RWPE2 (cell line): Measurements from ENCODE around the gene TRNAU1AP.
A peak's percentile ranks its signal among the peaks of the same experiment; 100 is the strongest.

Experiments used
- ATAC-seq: fragments of 200-7000 bp; cut with Tn5 transposase; 3 replicates; pipeline ENCODE4 v1.9.1; 2021; ENCODE audit warnings: low read depth
- DNase-seq: peaks from one replicate; pipeline ENCODE4 v3.0.0-alpha.2; 2020; ENCODE audit warnings: low spot score
- H3K27ac ChIP-seq: fragments of 450-650 bp; 2 replicates; pipeline ENCODE4 v1.5.1; 2017; ENCODE audit warnings: mild to moderate bottlenecking; ENCODE audit not compliant: poor library complexity, severe bottlenecking
- H3K27me3 ChIP-seq: fragments of 250-450 bp; sonication (Bioruptor Pico); 2 replicates; pipeline ENCODE4 v1.5.1; 2021; ENCODE audit warnings: mild to moderate bottlenecking, moderate library complexity; ENCODE audit not compliant: insufficient read depth, poor library complexity, severe bottlenecking
- H3K36me3 ChIP-seq: fragments of 250-450 bp; sonication (Bioruptor Pico); 2 replicates; pipeline ENCODE4 v1.5.1; 2020; ENCODE audit warnings: low read depth, mild to moderate bottlenecking, moderate library complexity
- H3K4me1 ChIP-seq: fragments of 250-450 bp; sonication (Bioruptor Pico); 2 replicates; pipeline ENCODE4 v1.5.1; 2021; ENCODE audit warnings: mild to moderate bottlenecking, moderate library complexity; ENCODE audit not compliant: insufficient read depth, poor library complexity, severe bottlenecking
- H3K4me3 ChIP-seq: fragments of 250-450 bp; sonication (Bioruptor Pico); 2 replicates; pipeline ENCODE4 v1.5.1; 2021; ENCODE audit warnings: mild to moderate bottlenecking, moderate library complexity; ENCODE audit not compliant: severe bottlenecking
- H3K9me3 ChIP-seq: fragments of 250-450 bp; sonication (Bioruptor Pico); 2 replicates; pipeline ENCODE4 v1.5.1; 2021; ENCODE audit warnings: mild to moderate bottlenecking, moderate library complexity; ENCODE audit not compliant: severe bottlenecking
- TF ChIP-seq, protein P1 (sequence below): fragments of 450-650 bp; IDR thresholded peaks from one replicate; pipeline ENCODE4 v1.5.1; 2017; ENCODE audit warnings: mild to moderate bottlenecking, moderate library complexity; ENCODE audit not compliant: poor library complexity, severe bottlenecking

The TRNAU1AP gene

DNA sequence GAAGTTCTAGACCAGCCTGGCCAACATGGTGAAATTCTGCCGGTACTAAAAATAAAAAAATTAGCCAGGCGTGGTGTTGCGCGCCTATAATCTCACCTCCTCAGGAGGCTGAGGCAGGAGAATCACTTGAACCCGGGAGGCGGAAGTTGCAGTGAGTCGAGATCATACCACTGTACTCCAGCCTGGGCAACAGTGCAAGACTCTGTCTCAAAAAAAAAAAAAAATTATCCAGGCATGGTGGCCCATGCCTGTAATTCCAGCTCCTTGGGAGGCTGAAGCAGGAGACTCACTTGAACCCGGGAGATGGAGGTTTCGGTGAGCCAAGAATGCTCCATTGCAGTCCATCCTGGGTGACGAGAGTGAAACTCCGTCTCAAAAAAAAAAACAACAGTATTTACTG lies 20.7 kb downstream of the TRNAU1AP start:
- no peak for ATAC-seq
- H3K36me3 ChIP-seq, result peaks cover 73% of the 10 kb centered on the region

GRCh38 chr1:28577052-28577678 lies 24.3 kb downstream of the TRNAU1AP start:
- no peaks in the 10 kb centered on the region for H3K9me3 ChIP-seq
- ATAC-seq (peak; percentile 24), DNase-seq (no peak)
- TF ChIP-seq, protein P1, sequence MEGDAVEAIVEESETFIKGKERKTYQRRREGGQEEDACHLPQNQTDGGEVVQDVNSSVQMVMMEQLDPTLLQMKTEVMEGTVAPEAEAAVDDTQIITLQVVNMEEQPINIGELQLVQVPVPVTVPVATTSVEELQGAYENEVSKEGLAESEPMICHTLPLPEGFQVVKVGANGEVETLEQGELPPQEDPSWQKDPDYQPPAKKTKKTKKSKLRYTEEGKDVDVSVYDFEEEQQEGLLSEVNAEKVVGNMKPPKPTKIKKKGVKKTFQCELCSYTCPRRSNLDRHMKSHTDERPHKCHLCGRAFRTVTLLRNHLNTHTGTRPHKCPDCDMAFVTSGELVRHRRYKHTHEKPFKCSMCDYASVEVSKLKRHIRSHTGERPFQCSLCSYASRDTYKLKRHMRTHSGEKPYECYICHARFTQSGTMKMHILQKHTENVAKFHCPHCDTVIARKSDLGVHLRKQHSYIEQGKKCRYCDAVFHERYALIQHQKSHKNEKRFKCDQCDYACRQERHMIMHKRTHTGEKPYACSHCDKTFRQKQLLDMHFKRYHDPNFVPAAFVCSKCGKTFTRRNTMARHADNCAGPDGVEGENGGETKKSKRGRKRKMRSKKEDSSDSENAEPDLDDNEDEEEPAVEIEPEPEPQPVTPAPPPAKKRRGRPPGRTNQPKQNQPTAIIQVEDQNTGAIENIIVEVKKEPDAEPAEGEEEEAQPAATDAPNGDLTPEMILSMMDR, result no peak
- peaks cover 15% of the 10 kb centered on the region for H3K4me1 ChIP-seq
- no peak overlapping the region for H3K4me3 ChIP-seq
- H3K36me3 ChIP-seq, result peaks cover 74% of the 10 kb centered on the region
- no peaks in the 10 kb centered on the region for H3K27me3 ChIP-seq
- peak overlapping the region; percentile 90 for H3K27ac ChIP-seq

More for the DNA sequence above, 20.7 kb downstream of the TRNAU1AP start:
- no peak for DNase-seq
- no peak overlapping the region for H3K4me3 ChIP-seq
- no peaks in the 10 kb centered on the region for H3K27me3 ChIP-seq
- peak overlapping the region; percentile 70 for H3K27ac ChIP-seq
- TF ChIP-seq, protein P1, result no peak
- H3K4me1 ChIP-seq, result peaks cover 15% of the 10 kb centered on the region
- no peaks in the 10 kb centered on the region for H3K9me3 ChIP-seq

- Histone ChIP-seq H3K9me3 (no peaks in the 10 kb centered on the region), H3K27me3 (no peaks in the 10 kb centered on the region), H3K36me3 (peaks cover 68% of the 10 kb centered on the region), H3K4me1 (peaks cover 10% of the 10 kb centered on the region), H3K27ac (peak overlapping the region; percentile 90), H3K4me3 (no peak overlapping the region)
- DNase-seq, result no peak
- ATAC-seq, result peak; percentile 5; the same call in 2 of the 3 replicates
- TF ChIP-seq, protein P1, result no peak
Measured at GRCh38 chr1:28577738-28578536, 25.1 kb downstream of the TRNAU1AP start.

- H3K4me1 ChIP-seq, result peaks cover 8% of the 10 kb centered on the region
- TF ChIP-seq, protein P1, result no peak
- no peaks in the 10 kb centered on the region for H3K27me3 ChIP-seq
- H3K27ac ChIP-seq, result peak overlapping the region; percentile 90
- ATAC-seq, result no peak
- H3K9me3 ChIP-seq, result no peaks in the 10 kb centered on the region
- H3K36me3 ChIP-seq, result peaks cover 62% of the 10 kb centered on the region
- no peak for DNase-seq
- H3K4me3 ChIP-seq, result no peak overlapping the region
Measured at GRCh38 chr1:28578696-28579218, 25.9 kb downstream of the TRNAU1AP start.
